HG02885 (cell line): ENCODE results near the gene HMGN3.

Experiments used
- ATAC-seq: cut with Tn5 transposase; IDR thresholded peaks from one replicate; pipeline ENCODE4 v1.9.1; 2021; ENCODE audit warnings: mild to moderate bottlenecking; ENCODE audit not compliant: unreplicated experiment, poor library complexity

HMGN3 gene

GRCh38 chr6:79188885-79189480 lies 45.5 kb downstream of the HMGN3 start:
- no peak for ATAC-seq

- ATAC-seq: no peak
Observed at GRCh38 chr6:79188107-79188506, 46.4 kb downstream of the HMGN3 start.

GRCh38 chr6:79186564-79186963 lies 47.9 kb downstream of the HMGN3 start:
- ATAC-seq: no peak

GRCh38 chr6:79184641-79185040 lies 49.8 kb downstream of the HMGN3 start:
- ATAC-seq: no peak

GRCh38 chr6:79184086-79184485 lies 50.4 kb downstream of the HMGN3 start:
- ATAC-seq: no peak

- ATAC-seq: no peak
Observed at GRCh38 chr6:79180052-79180451, 54.4 kb downstream of the HMGN3 start.

GRCh38 chr6:79173378-79173777 lies 61.1 kb downstream of the HMGN3 start:
- no peak for ATAC-seq

- no peak for ATAC-seq
Observed at GRCh38 chr6:79170959-79171358, 63.5 kb downstream of the HMGN3 start.

- ATAC-seq: no peak
Observed at GRCh38 chr6:79170431-79170830, 64.1 kb downstream of the HMGN3 start.

GRCh38 chr6:79168695-79168980 lies 65.8 kb downstream of the HMGN3 start:
- no peak for ATAC-seq

- no peak for ATAC-seq
Observed at GRCh38 chr6:79167931-79168694, 66.4 kb downstream of the HMGN3 start.

GRCh38 chr6:79159846-79160245 lies 74.6 kb downstream of the HMGN3 start:
- ATAC-seq: no peak

GRCh38 chr6:79158856-79159516 lies 75.5 kb downstream of the HMGN3 start:
- no peak for ATAC-seq

- ATAC-seq: no peak
Observed at GRCh38 chr6:79157961-79158644, 76.4 kb downstream of the HMGN3 start.

GRCh38 chr6:79152269-79152737 lies 82.2 kb downstream of the HMGN3 start:
- no peak for ATAC-seq
